Ovary (tissue), 3 donors: ENCODE results near the gene KIAA1755.

Experiments used
- EP300 ChIP-seq: sonication (generic); formaldehyde crosslinking; IDR thresholded peaks from one replicate; pipeline ENCODE4 v1.6.1; 2017; ENCODE audit warnings: antibody characterized with exemption
- POLR2A ChIP-seq: fragments of 450-650 bp; IDR thresholded peaks from one replicate; pipeline ENCODE4 v1.6.1; 2017; ENCODE audit warnings: antibody characterized with exemption, mild to moderate bottlenecking, moderate library complexity
- TF ChIP-seq, protein P1 (sequence below), 3 donors: fragments of 450-650 bp in 2 of 3; fragments of 200-600 bp in 1 of 3; IDR thresholded peaks; one replicate each; pipeline versions ENCODE4 v1.5.1 to v1.8.0; 2016 to 2022; ENCODE audit warnings: antibody characterized with exemption in 3 of 3, mild to moderate bottlenecking in 1 of 3
- donor health status: DM: no; HTN: no; CAD: no.

DNA sequence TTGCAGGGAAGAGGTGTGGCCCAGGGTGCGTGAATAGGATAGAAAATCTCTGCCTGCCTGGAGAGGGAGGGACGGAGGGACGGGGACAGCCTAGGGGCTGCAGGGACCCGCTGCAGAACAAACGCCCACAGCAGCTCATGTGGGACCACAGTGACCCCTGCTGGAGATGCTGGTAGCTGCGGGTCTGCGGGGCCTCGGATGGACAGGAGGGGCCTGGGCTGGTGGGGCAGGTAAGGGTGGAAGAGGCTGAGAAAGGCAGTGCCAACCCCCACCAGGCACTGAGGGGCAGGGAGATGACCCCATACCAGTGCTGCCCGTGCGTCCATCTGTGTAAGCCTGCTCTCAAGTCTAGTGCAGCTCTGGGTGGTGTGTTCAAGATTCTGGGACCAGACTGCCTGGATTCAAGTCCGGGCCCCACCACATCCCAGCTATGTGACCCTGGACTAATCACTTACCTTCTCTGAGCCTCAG lies 39.4 kb downstream of the KIAA1755 start:
- TF ChIP-seq, protein P1, sequence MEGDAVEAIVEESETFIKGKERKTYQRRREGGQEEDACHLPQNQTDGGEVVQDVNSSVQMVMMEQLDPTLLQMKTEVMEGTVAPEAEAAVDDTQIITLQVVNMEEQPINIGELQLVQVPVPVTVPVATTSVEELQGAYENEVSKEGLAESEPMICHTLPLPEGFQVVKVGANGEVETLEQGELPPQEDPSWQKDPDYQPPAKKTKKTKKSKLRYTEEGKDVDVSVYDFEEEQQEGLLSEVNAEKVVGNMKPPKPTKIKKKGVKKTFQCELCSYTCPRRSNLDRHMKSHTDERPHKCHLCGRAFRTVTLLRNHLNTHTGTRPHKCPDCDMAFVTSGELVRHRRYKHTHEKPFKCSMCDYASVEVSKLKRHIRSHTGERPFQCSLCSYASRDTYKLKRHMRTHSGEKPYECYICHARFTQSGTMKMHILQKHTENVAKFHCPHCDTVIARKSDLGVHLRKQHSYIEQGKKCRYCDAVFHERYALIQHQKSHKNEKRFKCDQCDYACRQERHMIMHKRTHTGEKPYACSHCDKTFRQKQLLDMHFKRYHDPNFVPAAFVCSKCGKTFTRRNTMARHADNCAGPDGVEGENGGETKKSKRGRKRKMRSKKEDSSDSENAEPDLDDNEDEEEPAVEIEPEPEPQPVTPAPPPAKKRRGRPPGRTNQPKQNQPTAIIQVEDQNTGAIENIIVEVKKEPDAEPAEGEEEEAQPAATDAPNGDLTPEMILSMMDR (IDR thresholded peaks at IDR 0.05), result peak; percentile 31 to 77 (median 68)
- no peak for TF ChIP-seq POLR2A
- no peak for TF ChIP-seq EP300
